Loucy (cell line): ENCODE measurements around the gene RPTOR.

Source experiments
- H2AFZ ChIP-seq: fragments of 200-600 bp; sonication (generic); 2 replicates; pipeline ENCODE4 v1.6.0; 2016; ENCODE audit warnings: antibody characterized with exemption, mild to moderate bottlenecking, low read length, moderate library complexity
- H3F3A ChIP-seq: fragments of 200-600 bp; 2 replicates; pipeline ENCODE4 v1.6.0; 2016; ENCODE audit warnings: antibody characterized with exemption, low read depth, mild to moderate bottlenecking
- H3K27me3 ChIP-seq: fragments of 200-600 bp; sonication (generic); 2 replicates; pipeline ENCODE4 v1.6.1; 2014; ENCODE audit warnings: low read length, mild to moderate bottlenecking; ENCODE audit not compliant: insufficient read depth, poor library complexity, severe bottlenecking
- H3K36me3 ChIP-seq: fragments of 200-600 bp; sonication (generic); 2 replicates; pipeline ENCODE4 v1.6.1; 2016; ENCODE audit warnings: low read length; ENCODE audit not compliant: insufficient read depth
- H3K4me1 ChIP-seq: fragments of 200-600 bp; sonication (generic); 2 replicates; pipeline ENCODE4 v1.5.1; 2014; ENCODE audit warnings: low read length, mild to moderate bottlenecking; ENCODE audit not compliant: insufficient read depth, poor library complexity, severe bottlenecking
- H3K4me2 ChIP-seq: fragments of 200-600 bp; sonication (generic); 2 replicates; pipeline ENCODE4 v1.6.0; 2014; ENCODE audit warnings: antibody characterized with exemption, low read length, low read depth, mild to moderate bottlenecking; ENCODE audit not compliant: poor library complexity, severe bottlenecking
- H3K4me3 ChIP-seq: fragments of 200-600 bp; sonication (generic); 2 replicates; pipeline ENCODE4 v1.5.1; 2014; ENCODE audit warnings: low read length, mild to moderate bottlenecking, mixed read lengths; ENCODE audit not compliant: poor library complexity, severe bottlenecking
- H3K79me2 ChIP-seq: fragments of 200-600 bp; sonication (generic); 2 replicates; pipeline ENCODE4 v1.6.1; 2014; ENCODE audit warnings: low read length; ENCODE audit not compliant: insufficient read depth
- H3K9ac ChIP-seq: fragments of 200-600 bp; sonication (generic); 2 replicates; pipeline ENCODE4 v1.6.0; 2014; ENCODE audit warnings: mild to moderate bottlenecking, low read depth, low read length, moderate library complexity; ENCODE audit not compliant: poor library complexity, severe bottlenecking
- H3K9me2 ChIP-seq: fragments of 200-600 bp; sonication (generic); replicated peaks from 2 replicates; pipeline ENCODE4 v1.6.1; 2016; ENCODE audit warnings: low read depth, low read length, mixed read lengths
- H3K9me3 ChIP-seq: fragments of 200-600 bp; sonication (generic); 2 replicates; pipeline ENCODE4 v1.6.1; 2014; ENCODE audit warnings: mild to moderate bottlenecking, antibody characterized with exemption, low read length, low read depth; ENCODE audit not compliant: insufficient read depth
- H4K20me1 ChIP-seq: fragments of 200-600 bp; sonication (generic); 2 replicates; pipeline ENCODE4 v1.6.0; 2014; ENCODE audit warnings: antibody characterized with exemption, low read length, mild to moderate bottlenecking; ENCODE audit not compliant: insufficient read depth, poor library complexity, severe bottlenecking
- EZH2phosphoT487 ChIP-seq: fragments of 200-600 bp; IDR thresholded peaks from 2 replicates; pipeline ENCODE4 v1.6.1; 2018; ENCODE audit warnings: antibody characterized with exemption, mild to moderate bottlenecking, moderate library complexity, borderline replicate concordance
- TF ChIP-seq, protein P1 (sequence below): fragments of 200-600 bp; sonication (generic); conservative IDR thresholded peaks from 2 replicates; pipeline ENCODE4 v1.5.1; 2014; ENCODE audit warnings: mild to moderate bottlenecking, antibody characterized with exemption, low read length

Gene RPTOR

GRCh38 chr17:80717720-80718083, 173.1 kb downstream of the RPTOR start:
- H4K20me1 ChIP-seq: no peaks in the 10 kb centered on the region
- no peaks in the 10 kb centered on the region for H3K9me2 ChIP-seq
- H3K79me2 ChIP-seq: peaks cover 27% of the 10 kb centered on the region; the same call in 1 of the 2 replicates
- H3K4me3 ChIP-seq: no peak overlapping the region
- H3K9ac ChIP-seq: no peak overlapping the region
- H3F3A ChIP-seq: no peaks in the 10 kb centered on the region
- no peak overlapping the region for H3K4me2 ChIP-seq
- peaks cover 18% of the 10 kb centered on the region for H3K4me1 ChIP-seq
- no peaks in the 10 kb centered on the region for H3K27me3 ChIP-seq
- H3K9me3 ChIP-seq: no peaks in the 10 kb centered on the region
- H3K36me3 ChIP-seq: no peaks in the 10 kb centered on the region
- no peak overlapping the region for H2AFZ ChIP-seq
- TF ChIP-seq EZH2phosphoT487: no peak
- TF ChIP-seq, protein P1, sequence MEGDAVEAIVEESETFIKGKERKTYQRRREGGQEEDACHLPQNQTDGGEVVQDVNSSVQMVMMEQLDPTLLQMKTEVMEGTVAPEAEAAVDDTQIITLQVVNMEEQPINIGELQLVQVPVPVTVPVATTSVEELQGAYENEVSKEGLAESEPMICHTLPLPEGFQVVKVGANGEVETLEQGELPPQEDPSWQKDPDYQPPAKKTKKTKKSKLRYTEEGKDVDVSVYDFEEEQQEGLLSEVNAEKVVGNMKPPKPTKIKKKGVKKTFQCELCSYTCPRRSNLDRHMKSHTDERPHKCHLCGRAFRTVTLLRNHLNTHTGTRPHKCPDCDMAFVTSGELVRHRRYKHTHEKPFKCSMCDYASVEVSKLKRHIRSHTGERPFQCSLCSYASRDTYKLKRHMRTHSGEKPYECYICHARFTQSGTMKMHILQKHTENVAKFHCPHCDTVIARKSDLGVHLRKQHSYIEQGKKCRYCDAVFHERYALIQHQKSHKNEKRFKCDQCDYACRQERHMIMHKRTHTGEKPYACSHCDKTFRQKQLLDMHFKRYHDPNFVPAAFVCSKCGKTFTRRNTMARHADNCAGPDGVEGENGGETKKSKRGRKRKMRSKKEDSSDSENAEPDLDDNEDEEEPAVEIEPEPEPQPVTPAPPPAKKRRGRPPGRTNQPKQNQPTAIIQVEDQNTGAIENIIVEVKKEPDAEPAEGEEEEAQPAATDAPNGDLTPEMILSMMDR: no peak

DNA sequence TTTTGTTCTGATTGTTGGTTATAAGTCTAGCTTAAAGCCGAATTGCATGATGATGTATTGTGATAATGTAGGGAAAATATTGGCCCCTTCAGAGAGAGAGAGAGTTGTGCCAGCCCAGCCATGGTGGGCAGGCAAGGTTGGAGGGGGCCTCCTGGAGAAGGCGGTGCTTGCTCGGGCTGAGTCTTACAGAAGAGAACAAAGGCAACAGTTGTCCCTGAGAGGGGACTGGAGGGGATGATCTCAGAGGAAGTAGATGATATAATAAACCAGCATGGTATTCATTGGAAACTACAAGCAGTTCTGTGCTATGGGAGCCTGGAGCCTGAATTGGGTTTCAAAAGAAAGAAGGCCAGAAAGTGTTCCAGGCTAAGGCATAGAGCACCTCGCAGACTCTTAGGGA, 173.8 kb downstream of the RPTOR start:
- Histone ChIP-seq H3K36me3 (no peaks in the 10 kb centered on the region), H3F3A (no peaks in the 10 kb centered on the region), H3K9me3 (no peaks in the 10 kb centered on the region), H3K4me1 (peaks cover 21% of the 10 kb centered on the region), H3K4me3 (no peak overlapping the region), H2AFZ (no peak overlapping the region), H3K4me2 (no peak overlapping the region), H3K9me2 (no peaks in the 10 kb centered on the region), H3K9ac (no peak overlapping the region), H3K79me2 (peaks cover 30% of the 10 kb centered on the region; the same call in 1 of the 2 replicates), H4K20me1 (no peaks in the 10 kb centered on the region), H3K27me3 (no peaks in the 10 kb centered on the region)
- TF ChIP-seq, protein P1: no peak
- TF ChIP-seq EZH2phosphoT487: no peak

GRCh38 chr17:80719449-80719848, 174.8 kb downstream of the RPTOR start:
- no peaks in the 10 kb centered on the region for H4K20me1 ChIP-seq
- H3K27me3 ChIP-seq: no peaks in the 10 kb centered on the region
- peaks cover 40% of the 10 kb centered on the region; the same call in 1 of the 2 replicates for H3K79me2 ChIP-seq
- H3F3A ChIP-seq: no peaks in the 10 kb centered on the region
- H3K9me2 ChIP-seq: no peaks in the 10 kb centered on the region
- H3K4me1 ChIP-seq: peaks cover 21% of the 10 kb centered on the region
- TF ChIP-seq, protein P1: no peak
- TF ChIP-seq EZH2phosphoT487: no peak
- H3K9me3 ChIP-seq: no peaks in the 10 kb centered on the region
- H3K36me3 ChIP-seq: no peaks in the 10 kb centered on the region
- H3K4me3 ChIP-seq: no peak overlapping the region
- no peak overlapping the region for H3K4me2 ChIP-seq
- no peak overlapping the region for H2AFZ ChIP-seq
- no peak overlapping the region for H3K9ac ChIP-seq
